ENCODE measurements around the gene BYSL.

DNA sequence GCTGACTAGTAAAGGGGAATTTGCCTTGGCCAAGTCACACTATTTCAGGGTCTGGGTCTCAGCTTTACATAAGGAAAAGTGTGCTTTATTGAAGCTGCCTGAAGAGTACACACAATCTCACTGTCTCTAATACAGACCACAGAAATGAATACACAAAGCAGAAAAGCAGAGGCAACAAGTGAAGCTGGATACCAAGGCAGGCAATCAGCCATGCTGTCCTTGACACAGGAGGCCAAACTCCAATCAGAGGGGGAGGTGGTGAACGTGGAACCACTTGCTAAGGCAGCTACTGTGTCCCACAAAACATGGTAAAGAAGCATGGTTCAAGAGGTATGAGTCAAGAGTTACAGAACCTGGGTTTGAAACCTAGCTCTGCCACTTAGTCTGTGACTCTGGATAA is 42.1 kb downstream of the BYSL start:
- no peak for TF ChIP-seq POLR2AphosphoS2 (IDR thresholded peaks at IDR 0.05; ENCODE audit: low read depth, low read length)
- TF ChIP-seq, protein P1, sequence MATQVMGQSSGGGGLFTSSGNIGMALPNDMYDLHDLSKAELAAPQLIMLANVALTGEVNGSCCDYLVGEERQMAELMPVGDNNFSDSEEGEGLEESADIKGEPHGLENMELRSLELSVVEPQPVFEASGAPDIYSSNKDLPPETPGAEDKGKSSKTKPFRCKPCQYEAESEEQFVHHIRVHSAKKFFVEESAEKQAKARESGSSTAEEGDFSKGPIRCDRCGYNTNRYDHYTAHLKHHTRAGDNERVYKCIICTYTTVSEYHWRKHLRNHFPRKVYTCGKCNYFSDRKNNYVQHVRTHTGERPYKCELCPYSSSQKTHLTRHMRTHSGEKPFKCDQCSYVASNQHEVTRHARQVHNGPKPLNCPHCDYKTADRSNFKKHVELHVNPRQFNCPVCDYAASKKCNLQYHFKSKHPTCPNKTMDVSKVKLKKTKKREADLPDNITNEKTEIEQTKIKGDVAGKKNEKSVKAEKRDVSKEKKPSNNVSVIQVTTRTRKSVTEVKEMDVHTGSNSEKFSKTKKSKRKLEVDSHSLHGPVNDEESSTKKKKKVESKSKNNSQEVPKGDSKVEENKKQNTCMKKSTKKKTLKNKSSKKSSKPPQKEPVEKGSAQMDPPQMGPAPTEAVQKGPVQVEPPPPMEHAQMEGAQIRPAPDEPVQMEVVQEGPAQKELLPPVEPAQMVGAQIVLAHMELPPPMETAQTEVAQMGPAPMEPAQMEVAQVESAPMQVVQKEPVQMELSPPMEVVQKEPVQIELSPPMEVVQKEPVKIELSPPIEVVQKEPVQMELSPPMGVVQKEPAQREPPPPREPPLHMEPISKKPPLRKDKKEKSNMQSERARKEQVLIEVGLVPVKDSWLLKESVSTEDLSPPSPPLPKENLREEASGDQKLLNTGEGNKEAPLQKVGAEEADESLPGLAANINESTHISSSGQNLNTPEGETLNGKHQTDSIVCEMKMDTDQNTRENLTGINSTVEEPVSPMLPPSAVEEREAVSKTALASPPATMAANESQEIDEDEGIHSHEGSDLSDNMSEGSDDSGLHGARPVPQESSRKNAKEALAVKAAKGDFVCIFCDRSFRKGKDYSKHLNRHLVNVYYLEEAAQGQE (IDR thresholded peaks at IDR 0.05; ENCODE audit: low read depth, low read length), result no peak
- no peak for TF ChIP-seq YY1 (IDR thresholded peaks at IDR 0.05; ENCODE audit: low read depth, low read length)
- TF ChIP-seq SMC3 (IDR thresholded peaks at IDR 0.05; ENCODE audit: borderline replicate concordance, low read length), result no peak
- no peak for TF ChIP-seq SREBF2 (IDR thresholded peaks at IDR 0.05; ENCODE audit: low read length)
- TF ChIP-seq NR2C2 (IDR thresholded peaks at IDR 0.05; ENCODE audit: borderline replicate concordance, control insufficient read depth, insufficient read length, low read depth), result no peak
- TF ChIP-seq CTCF (IDR thresholded peaks at IDR 0.05 in 2 of 3, conservative IDR thresholded peaks at IDR 0.05 in 1 of 3; ENCODE audit: control insufficient read depth in 2 of 3, extremely low read depth in 1 of 3, insufficient read depth in 1 of 3, low read depth in 3 of 3, low read length in 3 of 3), result no peak
- TF ChIP-seq USF2 (IDR thresholded peaks at IDR 0.05; ENCODE audit: borderline replicate concordance, low read depth, low read length), result no peak
- no peak for TF ChIP-seq EZH2 (IDR thresholded peaks at IDR 0.05; ENCODE audit: borderline replicate concordance, control insufficient read depth, low read depth, low read length)
- no peak for TF ChIP-seq POLR2AphosphoS5 (IDR thresholded peaks at IDR 0.05; ENCODE audit: low read length)
- no peak for TF ChIP-seq POLR2A (IDR thresholded peaks at IDR 0.05; ENCODE audit: low read depth, low read length)
- TF ChIP-seq ZNF592 (IDR thresholded peaks at IDR 0.05), result no peak
- no peak for TF ChIP-seq NRF1 (conservative IDR thresholded peaks at IDR 0.05; ENCODE audit: low read depth, low read length)

Data from GM12878 (cell line).